Endothelial cell of umbilical vein (primary cell): ENCODE measurements around the gene NFYA.

Experiments
- EZH2 ChIP-seq: IDR thresholded peaks from 2 replicates; pipeline ENCODE4 v1.6.1; 2012; ENCODE audit warnings: borderline replicate concordance, low read depth, mild to moderate bottlenecking, moderate library complexity, low read length, inconsistent platforms; ENCODE audit not compliant: severe bottlenecking
- POLR2A ChIP-seq: IDR thresholded peaks from 2 replicates; pipeline ENCODE4 v1.6.1; 2012; ENCODE audit warnings: low read depth, mild to moderate bottlenecking, control low read depth, low read length
- POLR2AphosphoS5 ChIP-seq: IDR thresholded peaks from 2 replicates; pipeline ENCODE4 v1.6.1; 2012; ENCODE audit warnings: low read depth, mild to moderate bottlenecking, control low read depth, low read length, moderate library complexity; ENCODE audit not compliant: insufficient read depth
- TF ChIP-seq, protein P1 (sequence below), 2 donors: IDR thresholded peaks; 1 replicate in 1 of 2; 2 replicates in 1 of 2; pipeline ENCODE4 v1.5.1; 2011; ENCODE audit warnings: low read length in 2 of 2, mild to moderate bottlenecking in 2 of 2, moderate library complexity in 2 of 2, control low read depth in 1 of 2, inconsistent platforms in 1 of 2, low read depth in 1 of 2; ENCODE audit not compliant: insufficient read depth in 1 of 2; ENCODE audit errors: extremely low read depth in 1 of 2
- TF ChIP-seq, protein P2 (sequence below): IDR thresholded peaks from 2 replicates; pipeline ENCODE4 v1.6.1; 2011; ENCODE audit not compliant: insufficient read depth, insufficient read length

DNA sequence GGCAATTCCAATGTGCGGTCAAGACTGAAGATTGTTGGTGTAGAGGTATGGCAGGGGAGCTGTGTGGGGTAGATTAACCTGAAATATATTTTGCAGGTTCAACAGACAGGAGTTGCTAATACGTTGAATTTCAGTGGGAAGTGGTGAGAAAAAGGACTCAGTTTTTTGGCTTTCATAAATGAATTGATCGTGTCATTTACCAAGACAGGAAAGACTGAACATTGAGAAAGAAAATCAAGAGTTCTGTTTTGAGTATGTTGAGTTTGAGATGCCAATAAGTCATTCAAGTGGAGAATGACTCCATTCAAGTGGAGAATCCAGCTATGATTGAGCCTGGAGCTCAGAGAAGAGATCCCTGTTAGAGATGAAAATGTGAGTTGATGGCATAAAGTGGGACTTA lies 31.1 kb downstream of the NFYA start:
- TF ChIP-seq, protein P1, sequence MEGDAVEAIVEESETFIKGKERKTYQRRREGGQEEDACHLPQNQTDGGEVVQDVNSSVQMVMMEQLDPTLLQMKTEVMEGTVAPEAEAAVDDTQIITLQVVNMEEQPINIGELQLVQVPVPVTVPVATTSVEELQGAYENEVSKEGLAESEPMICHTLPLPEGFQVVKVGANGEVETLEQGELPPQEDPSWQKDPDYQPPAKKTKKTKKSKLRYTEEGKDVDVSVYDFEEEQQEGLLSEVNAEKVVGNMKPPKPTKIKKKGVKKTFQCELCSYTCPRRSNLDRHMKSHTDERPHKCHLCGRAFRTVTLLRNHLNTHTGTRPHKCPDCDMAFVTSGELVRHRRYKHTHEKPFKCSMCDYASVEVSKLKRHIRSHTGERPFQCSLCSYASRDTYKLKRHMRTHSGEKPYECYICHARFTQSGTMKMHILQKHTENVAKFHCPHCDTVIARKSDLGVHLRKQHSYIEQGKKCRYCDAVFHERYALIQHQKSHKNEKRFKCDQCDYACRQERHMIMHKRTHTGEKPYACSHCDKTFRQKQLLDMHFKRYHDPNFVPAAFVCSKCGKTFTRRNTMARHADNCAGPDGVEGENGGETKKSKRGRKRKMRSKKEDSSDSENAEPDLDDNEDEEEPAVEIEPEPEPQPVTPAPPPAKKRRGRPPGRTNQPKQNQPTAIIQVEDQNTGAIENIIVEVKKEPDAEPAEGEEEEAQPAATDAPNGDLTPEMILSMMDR (IDR thresholded peaks at IDR 0.05; ENCODE audit: extremely low read depth in 1 of 2, insufficient read depth in 1 of 2, low read depth in 1 of 2, low read length in 2 of 2) = no peak
- TF ChIP-seq EZH2 = no peak
- TF ChIP-seq POLR2A = no peak
- TF ChIP-seq POLR2AphosphoS5 = no peak
- TF ChIP-seq, protein P2, sequence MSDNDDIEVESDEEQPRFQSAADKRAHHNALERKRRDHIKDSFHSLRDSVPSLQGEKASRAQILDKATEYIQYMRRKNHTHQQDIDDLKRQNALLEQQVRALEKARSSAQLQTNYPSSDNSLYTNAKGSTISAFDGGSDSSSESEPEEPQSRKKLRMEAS = no peak
